Rectal smooth muscle tissue (tissue), 1 donor: ENCODE data around the gene CPB1.
"Not testable (repeated sequence)": the region's sequence is repeated elsewhere in the genome, so short reads cannot be mapped to it uniquely, and the experiment has no call there.

Experiments used
- H3K27ac ChIP-seq: one replicate; pipeline ENCODE4 v1.7.0; 2013; ENCODE audit warnings: low read depth, low read length, inconsistent platforms
- H3K27me3 ChIP-seq: one replicate; pipeline ENCODE4 v1.7.0; 2013; ENCODE audit warnings: low read length; ENCODE audit not compliant: control insufficient read depth, insufficient read depth
- H3K36me3 ChIP-seq: one replicate; pipeline ENCODE4 v1.7.0; 2013; ENCODE audit warnings: low read length; ENCODE audit not compliant: control insufficient read depth, insufficient read depth
- H3K4me1 ChIP-seq: one replicate; pipeline ENCODE4 v1.7.0; 2013; ENCODE audit warnings: low read length; ENCODE audit not compliant: control insufficient read depth, insufficient read depth
- H3K4me3 ChIP-seq: one replicate; pipeline ENCODE4 v1.7.0; 2013; ENCODE audit warnings: low read length
- H3K9ac ChIP-seq: one replicate; pipeline ENCODE4 v1.7.0; 2013; ENCODE audit warnings: low read length

CPB1 gene

DNA sequence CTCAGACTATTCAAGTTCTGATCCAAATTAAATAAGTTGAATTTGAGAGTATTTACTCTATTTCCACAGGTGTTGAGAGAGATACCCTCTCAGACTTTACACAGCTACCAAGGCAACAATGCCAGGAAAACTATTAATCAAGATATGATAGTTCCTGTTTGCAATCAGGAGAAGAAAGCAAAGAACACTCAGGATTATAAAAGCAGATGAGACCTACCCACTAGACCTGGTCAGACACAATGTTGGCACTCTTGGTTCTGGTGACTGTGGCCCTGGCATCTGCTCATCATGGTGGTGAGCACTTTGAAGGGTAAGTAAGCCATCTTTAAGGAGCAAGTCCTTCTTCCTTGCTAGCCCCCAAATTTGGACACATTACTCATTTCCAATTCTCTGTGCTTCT is at the start of gene CPB1:
CPB1 (plus strand) TSS at position 227 of the 400 bp plus-strand sequence; CDS start at position 240, 13 bp downstream.
- Histone ChIP-seq H3K4me3 (no peak within 1 kb of the TSS), H3K27ac (no peak within 1 kb of the TSS), H3K4me1 (no peaks in the 10 kb centered on the region), H3K36me3 (no peaks in the 10 kb centered on the region), H3K27me3 (no peaks in the 10 kb centered on the region), H3K9ac (no peak within 1 kb of the TSS)

DNA sequence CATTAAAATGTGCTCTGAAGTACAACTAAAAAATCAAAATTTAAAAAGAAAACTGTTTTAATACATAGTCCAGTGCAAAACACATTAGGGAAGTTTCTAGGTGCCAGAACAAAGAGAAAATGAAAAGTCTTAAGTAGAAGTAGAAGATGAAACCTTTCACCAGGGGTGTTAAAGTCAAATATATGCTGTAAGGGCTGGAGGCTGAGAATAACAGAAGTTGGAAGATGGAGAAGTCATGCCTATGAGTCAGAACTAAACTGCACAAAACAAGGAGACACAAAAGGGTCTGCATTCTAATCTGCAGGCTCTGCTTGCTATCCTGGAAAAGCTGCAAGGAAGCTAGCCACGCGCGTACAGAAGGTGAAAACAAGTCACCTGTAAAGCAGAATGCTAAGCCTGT is 48.7 kb upstream of the CPB1 start:
- Histone ChIP-seq H3K27ac (no peak overlapping the region), H3K9ac (no peak overlapping the region), H3K36me3 (no peaks in the 10 kb centered on the region), H3K27me3 (no peaks in the 10 kb centered on the region), H3K4me3 (no peak overlapping the region), H3K4me1 (no peaks in the 10 kb centered on the region)

DNA sequence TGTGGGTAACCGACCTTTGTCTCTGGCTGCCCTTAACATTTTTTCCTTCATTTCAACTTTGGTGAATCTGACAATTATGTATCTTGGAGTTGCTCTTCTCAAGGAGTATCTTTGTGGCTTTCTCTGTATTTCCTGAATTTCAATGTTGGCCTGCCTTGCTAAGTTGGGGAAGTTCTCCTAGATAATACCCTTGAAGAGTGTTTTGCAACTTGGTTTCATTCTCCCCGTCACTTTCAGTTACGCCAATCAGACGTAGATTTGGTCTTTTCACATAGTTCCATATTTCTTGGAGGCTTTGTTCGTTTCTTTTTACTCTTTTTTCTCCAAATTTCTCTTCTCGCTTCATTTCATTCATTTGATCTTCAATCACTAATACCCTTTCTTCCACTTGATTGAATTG is 42.6 kb upstream of the CPB1 start:
- H3K27me3 ChIP-seq, H3K36me3 ChIP-seq, H3K4me1 ChIP-seq, H3K27ac ChIP-seq, H3K4me3 ChIP-seq, H3K9ac ChIP-seq: not testable (repeated sequence)

DNA sequence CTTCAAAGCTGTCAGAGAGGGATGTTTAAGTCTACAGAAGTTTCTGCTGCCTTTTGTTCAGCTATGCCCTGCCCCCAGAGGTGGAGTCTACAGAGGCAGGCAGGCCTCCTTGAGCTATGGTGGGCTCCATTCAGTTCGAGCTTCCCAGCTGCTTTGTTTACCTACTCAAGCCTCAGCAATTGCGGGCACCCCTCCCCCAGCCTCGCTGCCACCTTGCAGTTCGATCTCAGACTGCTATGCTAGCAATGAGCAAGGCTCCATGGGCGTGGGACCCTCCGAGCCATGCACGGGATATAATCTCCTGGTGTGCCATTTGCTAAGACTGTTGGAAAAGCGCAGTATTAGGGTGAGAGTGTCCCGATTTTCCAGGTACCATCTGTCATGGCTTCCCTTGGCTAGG is 41.5 kb upstream of the CPB1 start:
- not testable (repeated sequence) for H3K9ac ChIP-seq, H3K4me1 ChIP-seq, H3K36me3 ChIP-seq, H3K4me3 ChIP-seq, H3K27ac ChIP-seq, H3K27me3 ChIP-seq

- H3K36me3 ChIP-seq, result no peaks in the 10 kb centered on the region
- no peak overlapping the region for H3K27ac ChIP-seq
- no peak overlapping the region for H3K4me3 ChIP-seq
- no peaks in the 10 kb centered on the region for H3K4me1 ChIP-seq
- H3K27me3 ChIP-seq, result no peaks in the 10 kb centered on the region
- H3K9ac ChIP-seq, result no peak overlapping the region
Observed at GRCh38 chr3:148789146-148789545, 38.5 kb upstream of the CPB1 start.

- Histone ChIP-seq H3K9ac (no peak overlapping the region), H3K4me1 (no peaks in the 10 kb centered on the region), H3K36me3 (no peaks in the 10 kb centered on the region), H3K27ac (no peak overlapping the region), H3K27me3 (no peaks in the 10 kb centered on the region), H3K4me3 (no peak overlapping the region)
Observed at GRCh38 chr3:148789906-148790305, 37.7 kb upstream of the CPB1 start.

DNA sequence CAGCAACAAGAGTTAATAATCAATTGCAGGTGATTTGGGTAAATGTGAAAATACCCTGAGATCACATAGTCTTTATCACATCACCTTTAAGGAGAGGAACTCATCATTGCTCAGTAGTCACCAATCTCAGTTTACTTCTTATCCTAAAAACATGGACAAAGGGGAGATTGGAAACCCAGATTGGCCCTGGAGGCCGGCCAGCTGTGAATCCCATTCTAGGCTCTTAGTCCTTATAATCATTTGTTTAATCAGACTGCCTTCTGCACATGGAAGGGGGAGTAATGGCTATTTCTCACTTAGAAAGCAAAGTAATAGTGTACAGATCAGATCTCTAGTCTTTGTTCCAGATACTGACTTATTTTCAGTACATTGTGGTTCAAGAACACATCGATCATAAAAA is 37.2 kb upstream of the CPB1 start:
- no peaks in the 10 kb centered on the region for H3K27me3 ChIP-seq

DNA sequence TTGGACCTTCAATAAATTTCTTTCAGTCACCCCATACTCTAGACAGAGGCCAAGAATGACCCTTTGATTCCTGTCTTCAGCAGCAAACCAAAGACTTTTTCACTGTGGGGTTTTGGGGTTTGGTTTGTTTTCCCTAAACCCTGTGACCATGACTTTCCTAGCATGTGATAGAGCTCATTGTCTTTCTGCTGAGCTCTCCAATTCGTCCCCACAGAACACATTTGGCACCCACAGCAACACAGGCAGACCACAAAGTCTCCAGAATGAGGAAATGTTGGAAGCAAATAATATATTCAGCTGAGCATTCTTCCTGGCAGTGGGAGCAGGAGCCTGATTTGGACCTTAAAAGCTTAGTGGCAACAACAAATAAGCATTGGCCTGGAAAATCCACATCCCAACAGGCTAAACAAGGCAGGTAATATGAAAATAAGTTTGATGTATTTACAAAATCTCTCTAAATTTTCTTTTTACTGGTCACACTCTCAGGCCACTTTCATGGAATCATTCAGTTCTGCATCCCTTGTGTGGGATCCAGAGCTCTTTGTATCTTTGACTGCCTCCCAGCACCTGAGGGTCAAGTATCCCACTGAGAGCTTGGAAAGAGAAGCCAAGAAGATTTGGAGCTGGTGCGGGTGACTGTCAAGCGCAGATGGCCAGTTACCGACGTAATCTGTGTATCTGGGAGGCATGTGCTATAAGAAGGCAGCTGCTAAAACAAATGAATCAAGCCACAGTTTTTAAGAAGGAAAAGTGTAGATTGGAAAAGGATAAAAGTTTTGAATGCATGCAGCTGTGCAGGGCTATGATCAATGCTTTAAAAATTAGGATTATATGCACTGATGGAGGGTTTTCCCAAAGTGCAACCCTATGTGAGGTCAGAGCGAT is 36.5 kb upstream of the CPB1 start:
- Histone ChIP-seq H3K4me1 (no peaks in the 10 kb centered on the region), H3K36me3 (no peaks in the 10 kb centered on the region), H3K4me3 (no peak overlapping the region), H3K27me3 (no peaks in the 10 kb centered on the region), H3K9ac (no peak overlapping the region), H3K27ac (no peak overlapping the region)

More for the DNA sequence above, 37.2 kb upstream of the CPB1 start:
- Histone ChIP-seq H3K4me3 (no peak overlapping the region), H3K27ac (no peak overlapping the region), H3K4me1 (no peaks in the 10 kb centered on the region), H3K9ac (no peak overlapping the region), H3K36me3 (no peaks in the 10 kb centered on the region)

GRCh38 chr3:148791920-148792319 is 35.7 kb upstream of the CPB1 start:
- Histone ChIP-seq H3K4me1 (no peaks in the 10 kb centered on the region), H3K27me3 (no peaks in the 10 kb centered on the region), H3K4me3 (no peak overlapping the region), H3K36me3 (no peaks in the 10 kb centered on the region), H3K27ac (no peak overlapping the region), H3K9ac (no peak overlapping the region)

GRCh38 chr3:148792516-148792915 is 35.1 kb upstream of the CPB1 start:
- Histone ChIP-seq H3K36me3 (no peaks in the 10 kb centered on the region), H3K4me1 (no peaks in the 10 kb centered on the region), H3K4me3 (no peak overlapping the region), H3K27ac (no peak overlapping the region), H3K9ac (no peak overlapping the region), H3K27me3 (no peaks in the 10 kb centered on the region)

- Histone ChIP-seq H3K27me3 (no peaks in the 10 kb centered on the region), H3K36me3 (no peaks in the 10 kb centered on the region), H3K27ac (no peak overlapping the region), H3K4me1 (no peaks in the 10 kb centered on the region), H3K4me3 (no peak overlapping the region), H3K9ac (no peak overlapping the region)
Observed at GRCh38 chr3:148796799-148797198, 30.8 kb upstream of the CPB1 start.

- Histone ChIP-seq H3K27ac (no peak overlapping the region), H3K27me3 (no peaks in the 10 kb centered on the region), H3K9ac (no peak overlapping the region), H3K36me3 (no peaks in the 10 kb centered on the region), H3K4me1 (no peaks in the 10 kb centered on the region), H3K4me3 (no peak overlapping the region)
Observed at GRCh38 chr3:148797795-148798194, 29.8 kb upstream of the CPB1 start.

DNA sequence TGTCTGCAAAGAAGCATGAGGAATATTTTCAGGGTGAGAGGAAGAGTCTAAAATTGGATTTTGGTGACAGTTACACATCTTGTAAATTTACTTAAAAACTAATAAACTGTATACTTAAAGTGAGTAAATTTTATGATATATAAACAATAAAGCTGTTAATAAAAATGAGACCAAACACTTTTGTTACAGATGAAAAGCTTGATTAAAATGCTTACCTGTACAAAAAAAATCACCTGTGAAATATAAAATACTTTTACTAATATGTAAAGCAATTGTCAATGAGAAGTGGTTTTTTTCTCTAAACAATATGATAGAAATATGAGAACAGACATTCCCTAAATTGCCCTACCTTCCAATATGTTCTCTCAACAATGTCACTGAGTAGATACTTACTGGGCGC is 27.2 kb upstream of the CPB1 start:
- no peaks in the 10 kb centered on the region for H3K36me3 ChIP-seq
- H3K27me3 ChIP-seq, result no peaks in the 10 kb centered on the region
- H3K9ac ChIP-seq, result no peak overlapping the region
- H3K27ac ChIP-seq, result no peak overlapping the region
- H3K4me3 ChIP-seq, result no peak overlapping the region
- H3K4me1 ChIP-seq, result no peaks in the 10 kb centered on the region
